Measurements from ENCODE around the gene CLDN10.
A peak's percentile ranks its signal among the peaks of the same experiment; 100 is the strongest.

The CLDN10 gene

GRCh38 chr13:95603887-95604555, 51.5 kb downstream of the CLDN10 start:
- DNase-seq: no peak

DNA sequence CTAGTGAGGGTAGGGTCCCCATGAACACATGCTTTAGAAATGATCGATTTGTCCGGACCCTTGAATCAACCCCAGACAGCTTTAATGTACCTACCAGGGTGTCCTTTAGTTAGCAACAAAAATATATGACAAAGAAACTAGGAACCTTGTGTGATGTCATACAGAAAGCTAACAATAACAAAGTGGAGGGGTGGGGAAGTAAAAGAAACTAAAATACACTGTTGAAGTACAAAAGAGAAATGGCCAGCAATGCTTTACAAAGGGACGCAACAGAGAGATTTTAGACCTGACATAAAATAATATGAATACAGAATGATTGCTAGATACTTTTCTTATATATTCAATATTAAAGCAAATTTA, 52.0 kb downstream of the CLDN10 start:
- DNase-seq: no peak

DNA sequence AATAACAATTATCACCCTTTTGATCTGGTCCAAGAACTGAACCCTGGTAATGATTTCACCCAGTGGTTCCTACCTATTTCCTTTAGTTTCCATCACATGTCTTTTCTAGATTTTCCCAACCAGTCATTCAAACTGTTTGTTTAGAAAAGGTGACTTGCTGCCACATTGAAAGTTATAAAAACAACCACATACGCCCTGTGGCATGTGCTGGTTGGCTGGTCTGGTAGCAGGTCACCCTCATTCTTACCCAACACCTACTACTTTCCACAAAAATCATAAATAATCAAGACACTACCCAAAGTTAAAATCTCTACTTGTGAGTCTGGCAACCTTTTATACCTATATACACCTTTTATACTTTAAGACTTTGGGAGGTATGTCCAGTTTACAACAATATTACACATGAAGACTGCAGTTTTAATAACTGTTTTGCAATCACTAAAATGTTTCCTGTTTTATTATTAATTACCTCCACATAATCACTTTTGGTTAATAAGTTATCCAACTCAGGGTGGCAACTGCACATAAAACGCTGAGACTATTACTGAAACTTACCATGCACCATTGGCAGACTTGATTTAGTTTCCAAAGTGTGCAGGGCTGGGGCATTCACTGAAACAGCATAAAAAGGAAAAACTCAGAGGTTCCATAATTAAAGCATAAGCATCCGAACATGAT, 53.1 kb downstream of the CLDN10 start:
- no peak for DNase-seq

DNA sequence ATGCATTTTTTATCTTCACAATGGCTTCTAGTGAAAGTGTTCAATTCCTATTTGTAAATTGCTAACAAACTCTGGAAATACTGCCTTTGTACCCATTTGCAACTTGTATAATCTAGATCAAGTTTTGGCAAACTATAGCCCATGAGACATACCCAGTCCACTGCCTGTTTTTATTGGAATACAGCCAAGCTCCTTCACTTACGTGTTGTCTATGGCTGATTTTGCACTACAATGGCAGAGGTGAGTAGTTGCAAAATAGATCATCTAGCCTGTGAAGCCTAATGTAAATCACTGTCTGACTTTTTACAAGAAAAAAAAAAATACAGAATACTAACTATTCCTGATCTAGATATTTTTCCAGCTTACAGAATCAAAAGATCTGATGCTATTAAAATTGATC, 54.8 kb downstream of the CLDN10 start:
- no peak for DNase-seq

DNA sequence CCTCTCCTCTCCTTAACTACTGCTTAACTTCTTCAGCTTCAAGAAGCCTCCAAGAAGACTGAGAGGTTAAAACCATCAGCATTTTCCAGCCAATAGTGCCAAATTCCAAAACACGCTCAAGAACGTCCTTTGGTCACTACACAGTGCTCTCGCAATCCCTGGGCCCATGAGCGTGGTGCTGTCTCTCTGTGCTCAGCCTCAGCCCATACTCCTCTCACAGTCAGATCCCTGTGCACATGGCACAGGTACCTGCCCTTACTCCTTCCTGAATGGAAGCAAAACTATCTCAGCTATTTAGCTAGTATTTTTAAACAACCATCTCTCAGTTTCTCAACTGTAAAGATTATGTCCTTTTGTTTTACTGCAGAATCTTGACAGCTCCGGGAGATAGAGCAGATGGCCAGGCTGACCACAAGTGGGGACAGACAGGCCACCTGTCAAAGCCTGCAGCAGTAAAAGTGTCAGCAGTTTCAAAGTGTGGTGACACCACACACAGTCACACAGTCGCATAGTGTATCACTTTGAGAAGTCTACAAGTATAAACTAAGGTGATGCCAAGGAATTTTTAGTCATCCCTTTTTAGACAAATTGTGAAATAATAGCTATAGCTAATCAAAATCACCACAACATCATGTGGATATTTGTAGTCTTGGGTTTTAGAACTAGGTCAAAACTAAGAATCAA, 56.3 kb downstream of the CLDN10 start:
- no peak for DNase-seq

DNA sequence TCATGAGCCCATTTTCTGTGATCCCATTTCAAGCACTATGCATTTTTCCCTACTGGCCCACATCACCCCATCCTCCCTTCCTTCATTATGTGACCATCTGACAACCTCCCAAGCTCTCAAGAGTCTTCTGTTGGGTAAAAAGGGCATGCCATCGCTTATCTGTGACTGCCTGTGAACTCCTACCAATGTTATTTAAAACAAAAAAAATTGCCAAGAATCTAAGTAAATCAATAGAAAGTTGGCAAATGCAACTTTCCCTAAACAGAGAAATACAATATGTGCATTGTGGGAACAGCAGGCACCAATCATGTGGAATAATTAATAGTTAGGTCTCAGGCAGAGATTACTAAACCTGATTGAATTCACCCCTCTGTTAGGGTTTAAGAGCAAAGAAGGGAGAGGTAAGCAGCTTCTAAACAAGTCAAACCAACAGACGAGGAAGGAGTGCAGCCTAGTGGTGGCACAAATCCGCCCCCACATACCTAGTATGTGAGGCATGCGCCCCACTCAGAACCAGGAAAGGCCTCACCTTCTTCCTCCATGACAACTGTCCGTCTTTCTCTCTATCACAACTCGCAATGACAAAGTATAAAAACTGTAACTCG, 62.2 kb downstream of the CLDN10 start:
- DNase-seq: no peak

- DNase-seq: no peak
These were observed 63.0 kb downstream of the CLDN10 start for GRCh38 chr13:95615539-95615938.

GRCh38 chr13:95620030-95620824, 67.7 kb downstream of the CLDN10 start:
- no peak for DNase-seq

DNA sequence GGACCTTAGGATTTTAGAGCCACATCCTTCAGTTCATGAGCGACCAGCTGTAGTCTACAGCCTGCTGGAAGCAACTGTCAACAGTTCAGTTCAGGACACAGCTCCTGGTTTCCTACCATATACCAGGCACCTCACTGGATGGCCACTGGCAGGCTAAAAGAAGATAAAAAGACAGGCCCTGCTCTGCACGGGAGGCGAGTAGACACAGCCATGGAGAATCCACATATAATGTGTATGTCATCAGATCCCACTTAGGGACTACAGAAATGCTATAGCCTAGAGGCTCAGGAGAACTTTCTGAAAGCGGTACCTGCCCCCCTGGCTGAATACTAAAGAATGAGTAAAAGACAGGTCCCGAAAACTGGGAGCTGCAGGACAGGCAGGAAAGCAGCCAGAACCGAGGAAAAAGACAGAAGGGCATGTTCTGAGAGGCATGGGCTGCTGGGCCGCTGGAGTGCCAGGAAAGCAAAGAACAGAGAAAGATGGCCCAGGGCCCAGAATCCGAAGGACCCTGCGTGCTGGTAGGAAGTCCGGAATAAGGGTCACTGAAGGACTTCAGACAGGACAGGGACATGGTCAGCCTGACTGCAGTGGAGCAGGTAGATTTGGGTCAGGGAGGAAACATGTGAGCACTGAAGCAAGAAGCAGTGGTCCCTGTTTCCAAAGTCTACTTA, 68.4 kb downstream of the CLDN10 start:
- DNase-seq: no peak

DNA sequence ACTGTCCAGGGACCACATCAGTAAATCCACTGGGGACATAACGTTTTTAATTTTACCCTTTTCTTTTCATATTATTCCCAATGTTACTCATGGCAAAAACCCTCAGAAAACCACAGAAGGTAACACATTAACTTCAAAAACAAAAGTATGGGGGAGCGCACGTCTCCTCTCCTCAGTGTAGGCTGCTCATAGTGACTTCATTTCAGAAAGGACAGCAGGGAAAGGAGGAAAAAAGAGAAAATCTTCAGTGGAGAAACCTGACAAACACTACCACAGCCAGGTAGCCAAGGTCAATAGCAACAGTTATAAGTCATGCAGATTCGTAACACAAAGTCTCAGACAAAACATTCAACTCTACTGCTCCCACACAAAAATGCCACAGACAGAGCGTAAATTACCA, 70.6 kb downstream of the CLDN10 start:
- DNase-seq: no peak

- DNase-seq: peak; percentile 65
These were observed 71.5 kb downstream of the CLDN10 start for GRCh38 chr13:95624020-95624419.

DNA sequence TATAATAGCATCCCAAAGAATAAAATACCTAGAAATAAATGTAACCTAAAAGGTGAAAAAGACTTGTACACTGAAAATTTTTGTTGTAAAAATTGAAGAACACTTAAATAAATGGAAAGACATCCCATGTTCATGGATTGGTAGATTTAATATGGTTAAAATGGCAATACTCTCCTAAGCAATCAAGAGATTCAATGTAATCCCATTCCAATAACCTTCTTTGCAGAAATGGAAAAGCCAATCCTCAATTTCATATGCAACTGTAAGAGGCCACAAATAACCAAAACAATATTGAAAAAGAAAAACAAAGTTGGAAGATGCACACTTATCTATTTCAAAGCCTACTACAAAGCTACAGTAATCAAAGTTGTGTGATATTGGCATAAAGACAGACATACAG, 74.2 kb downstream of the CLDN10 start:
- no peak for DNase-seq

GRCh38 chr13:95627590-95627989, 75.1 kb downstream of the CLDN10 start:
- DNase-seq: no peak

- no peak for DNase-seq
These were observed 76.0 kb downstream of the CLDN10 start for GRCh38 chr13:95628488-95628887.

GRCh38 chr13:95629071-95629470, 76.6 kb downstream of the CLDN10 start:
- DNase-seq: no peak
